CD14-positive monocyte (primary cell): ENCODE data around the gene CAMTA1. TPM values are rescaled to one million over a fixed set of nuclear protein-coding genes. Genes with fewer than 3 reads are reported as not detected.

Experiments used
- DNase-seq, 3 donors: peaks; one replicate each; pipeline ENCODE4 v3.0.0-alpha.2; 2011 to 2022
- H2AFZ ChIP-seq: 2 replicates; pipeline ENCODE4 v1.6.0; 2012; ENCODE audit warnings: mild to moderate bottlenecking, low read depth, low read length, inconsistent platforms; ENCODE audit not compliant: insufficient read depth, poor library complexity, severe bottlenecking
- H3K27ac ChIP-seq, 2 donors: 1 replicate in 1 of 2; 2 replicates in 1 of 2; pipeline ENCODE4 v1.5.1; 2012 to 2013; ENCODE audit warnings: low read length in 2 of 2, control low read depth in 1 of 2, inconsistent platforms in 1 of 2, low read depth in 1 of 2, mild to moderate bottlenecking in 1 of 2
- H3K27me3 ChIP-seq, 2 donors: one replicate each; pipeline versions ENCODE4 v1.6.0 to v1.6.1; 2011 to 2013; ENCODE audit warnings: low read length in 2 of 2; ENCODE audit not compliant: control insufficient read depth in 2 of 2, insufficient read depth in 2 of 2
- H3K36me3 ChIP-seq, 2 donors: replicated peaks in 1 of 2; 1 replicate in 1 of 2; 2 replicates in 1 of 2; pipeline versions ENCODE4 v1.5.1 to v1.6.1; 2012 to 2013; ENCODE audit warnings: low read length in 2 of 2, control low read depth in 1 of 2, inconsistent platforms in 1 of 2, mild to moderate bottlenecking in 1 of 2; ENCODE audit not compliant: insufficient read depth in 2 of 2, control insufficient read depth in 1 of 2
- H3K4me1 ChIP-seq, 2 donors: 1 replicate in 1 of 2; 2 replicates in 1 of 2; pipeline versions ENCODE4 v1.5.1 to v1.6.1; 2012 to 2013; ENCODE audit warnings: low read length in 2 of 2, control low read depth in 1 of 2, inconsistent platforms in 1 of 2, mild to moderate bottlenecking in 1 of 2, moderate library complexity in 1 of 2; ENCODE audit not compliant: insufficient read depth in 2 of 2, control insufficient read depth in 1 of 2
- H3K4me2 ChIP-seq: replicated peaks from 2 replicates; pipeline ENCODE3; 2012; ENCODE audit warnings: low read length, moderate library complexity, mild to moderate bottlenecking; ENCODE audit not compliant: poor library complexity, severe bottlenecking; ENCODE audit errors: extremely low read depth
- H3K4me3 ChIP-seq, 3 experiments: fragments of 200-600 bp in 1 of 3; sonication (generic) in 1 of 3; replicated peaks in 1 of 3; 1 replicate in 2 of 3; 2 replicates in 1 of 3; pipeline ENCODE4 v1.5.1; 2011 to 2013; ENCODE audit warnings: low read length in 3 of 3, mild to moderate bottlenecking in 3 of 3, control low read depth in 2 of 3, low read depth in 2 of 3, inconsistent platforms in 1 of 3, moderate library complexity in 1 of 3
- H3K79me2 ChIP-seq: 2 replicates; pipeline ENCODE4 v1.6.0; 2012; ENCODE audit warnings: mild to moderate bottlenecking, control low read depth, inconsistent platforms, low read length, moderate library complexity; ENCODE audit not compliant: insufficient read depth
- H3K9ac ChIP-seq: 2 replicates; pipeline ENCODE4 v1.6.0; 2017; ENCODE audit warnings: low read length, mild to moderate bottlenecking; ENCODE audit not compliant: insufficient read depth, poor library complexity, severe bottlenecking
- H3K9me3 ChIP-seq, 2 donors: replicated peaks in 1 of 2; 1 replicate in 1 of 2; 2 replicates in 1 of 2; pipeline versions ENCODE4 v1.5.1 to v1.6.1; 2012 to 2013; ENCODE audit warnings: low read length in 2 of 2, control low read depth in 1 of 2; ENCODE audit not compliant: control insufficient read depth in 1 of 2, insufficient read depth in 1 of 2
- H4K20me1 ChIP-seq: 2 replicates; pipeline ENCODE4 v1.6.0; 2012; ENCODE audit warnings: mild to moderate bottlenecking, low read length, control low read depth, moderate library complexity; ENCODE audit not compliant: insufficient read depth
- H3K27ac Mint-ChIP-seq, 7 donors: one replicate each; pipeline ENCODE4 v1.8.0; 2020; ENCODE audit warnings: mild to moderate bottlenecking in 7 of 7, mixed read lengths in 7 of 7, moderate library complexity in 6 of 7, inconsistent platforms in 2 of 7
- H3K27me3 Mint-ChIP-seq, 3 donors: one replicate each; pipeline ENCODE4 v1.8.0; 2021 to 2022; ENCODE audit warnings: low read depth in 3 of 3, mild to moderate bottlenecking in 3 of 3, mixed read lengths in 3 of 3, moderate library complexity in 3 of 3, inconsistent platforms in 1 of 3
- H3K36me3 Mint-ChIP-seq, 2 donors: one replicate each; pipeline ENCODE4 v1.8.0; 2020; ENCODE audit warnings: mixed read lengths in 2 of 2, inconsistent platforms in 1 of 2, mild to moderate bottlenecking in 1 of 2
- H3K4me1 Mint-ChIP-seq: one replicate; pipeline ENCODE4 v1.8.0; 2020; ENCODE audit warnings: mild to moderate bottlenecking, mixed read lengths
- H3K4me3 Mint-ChIP-seq, 2 donors: one replicate each; pipeline ENCODE4 v1.8.0; 2020; ENCODE audit warnings: mild to moderate bottlenecking in 2 of 2, mixed read lengths in 2 of 2, moderate library complexity in 1 of 2
- H3K9me3 Mint-ChIP-seq, 7 donors: one replicate each; pipeline ENCODE4 v1.8.0; 2020 to 2022; ENCODE audit warnings: mixed read lengths in 7 of 7, mild to moderate bottlenecking in 6 of 7, moderate library complexity in 6 of 7, inconsistent platforms in 2 of 7
- CTCF ChIP-seq: fragments of 200-600 bp; IDR thresholded peaks from one replicate; pipeline ENCODE4 v1.8.0; 2022; ENCODE audit warnings: antibody characterized with exemption, mild to moderate bottlenecking
- WGBS: methylation state at CpG from one replicate; pipeline ENCODE4 v1.1.5; 2013; ENCODE audit warnings: missing lambda C conversion rate; ENCODE audit not compliant: insufficient coverage; 5-methylcytosine and 5-hydroxymethylcytosine counted together
- intact Hi-C, 2 donors: fragments of 100-400 bp; cut with micrococcal nuclease; formaldehyde crosslinking; loops; one replicate each; pipeline versions ENCODE4 v1.15.0 to v1.15.1; 2023
- polyA plus RNA-seq, 3 donors: library from polyadenylated mRNA; depleted of rRNA in 1 of 3; unstranded in 2 of 3; stranded (reverse) in 1 of 3; fragments of 300-500 nt in 2 of 3; fragments of >200 nt in 1 of 3; fragmentation: Illumina TruSeq in 2 of 3; gene quantifications; 1 replicate in 2 of 3; 2 replicates in 1 of 3; pipeline ENCODE4 v1.2.3, GENCODE V29; 2012 to 2021

The CAMTA1 gene
- polyA plus RNA-seq, 3 donors = 52.0 to 89.6 (median 78.3) TPM

GRCh38 chr1:7298145-7298544 is 512.9 kb downstream of the CAMTA1 start:
- H2AFZ ChIP-seq = no peak overlapping the region
- H4K20me1 ChIP-seq = no peaks in the 10 kb centered on the region
- Mint-ChIP-seq H3K27me3 (peaks cover 7 to 14% (median 11%) of the 10 kb centered on the region in 3 donors), H3K4me1 (no peaks in the 10 kb centered on the region), H3K4me3 (peak overlapping the region in 1 of 2 donors; percentile 21), H3K9me3 (peaks cover 0 to 6% (median 2%) of the 10 kb centered on the region in 7 donors), H3K36me3 (no peaks in the 10 kb centered on the region), H3K27ac (no peak overlapping the region)
- no peak for TF ChIP-seq CTCF
- H3K79me2 ChIP-seq = no peaks in the 10 kb centered on the region
- no peaks in the 10 kb centered on the region for H3K4me1 ChIP-seq
- no CpG with 5 or more reads among the region's 4 CpGs for WGBS
- H3K27ac ChIP-seq = no peak overlapping the region
- no peak overlapping the region for H3K9ac ChIP-seq
- H3K36me3 ChIP-seq = no peaks in the 10 kb centered on the region
- no peak for DNase-seq
- H3K9me3 ChIP-seq = no peaks in the 10 kb centered on the region
- intact Hi-C loops = no loop called here
- H3K4me2 ChIP-seq = no peak overlapping the region
- no peaks in the 10 kb centered on the region for H3K27me3 ChIP-seq
- H3K4me3 ChIP-seq = no peak overlapping the region

GRCh38 chr1:7298749-7299151 is 513.5 kb downstream of the CAMTA1 start:
- Histone ChIP-seq H3K36me3 (no peaks in the 10 kb centered on the region), H3K4me2 (no peak overlapping the region), H3K79me2 (no peaks in the 10 kb centered on the region), H3K4me3 (no peak overlapping the region), H3K27me3 (no peaks in the 10 kb centered on the region), H3K27ac (no peak overlapping the region), H3K9me3 (no peaks in the 10 kb centered on the region), H3K4me1 (no peaks in the 10 kb centered on the region), H3K9ac (no peak overlapping the region), H4K20me1 (no peaks in the 10 kb centered on the region), H2AFZ (no peak overlapping the region)
- no peak for DNase-seq
- Mint-ChIP-seq H3K4me3 (no peak overlapping the region), H3K27me3 (peaks cover 7 to 17% (median 11%) of the 10 kb centered on the region in 3 donors), H3K27ac (no peak overlapping the region), H3K4me1 (no peaks in the 10 kb centered on the region), H3K9me3 (peaks cover 0 to 6% (median 2%) of the 10 kb centered on the region in 7 donors), H3K36me3 (no peaks in the 10 kb centered on the region)
- WGBS = 60% methylated on average over 2 of the region's 4 CpGs
- intact Hi-C loops = no loop called here
- no peak for TF ChIP-seq CTCF
